NCI-H1694 treated with DMSO at 0.1 percent for 48 hours (cell line): ENCODE measurements around the gene CRHR2.
A peak's percentile ranks its signal among the peaks of the same experiment; 100 is the strongest.
"Not testable (repeated sequence)": the region's sequence is repeated elsewhere in the genome, so short reads cannot be mapped to it uniquely, and the experiment has no call there.

Source experiments
- DNase-seq: peaks from one replicate; lab custom pipeline; 2025; lab: John Stamatoyannopoulos, UW

CRHR2 gene

GRCh38 chr7:30682212-30683083 is at the start of gene CRHR2:
TSS of gene CRHR2 (minus strand) at chr7:30682456. CDS start at chr7:30682280, 176 bp downstream.
- peak; percentile 45 for DNase-seq

- no peak for DNase-seq
These were observed 49.3 kb upstream of the CRHR2 start for GRCh38 chr7:30731581-30731980.

GRCh38 chr7:30730996-30731395 is 48.7 kb upstream of the CRHR2 start:
- DNase-seq, result no peak

GRCh38 chr7:30730097-30730496 is 47.8 kb upstream of the CRHR2 start:
- no peak for DNase-seq

GRCh38 chr7:30729642-30730041 is 47.4 kb upstream of the CRHR2 start:
- DNase-seq, result no peak

- no peak for DNase-seq
These were observed 46.4 kb upstream of the CRHR2 start for GRCh38 chr7:30728591-30729100.

GRCh38 chr7:30727061-30727945 is 45.0 kb upstream of the CRHR2 start:
- no peak for DNase-seq

GRCh38 chr7:30726296-30727006 is 44.2 kb upstream of the CRHR2 start:
- no peak for DNase-seq

GRCh38 chr7:30723776-30724175 is 41.5 kb upstream of the CRHR2 start:
- DNase-seq, result no peak

GRCh38 chr7:30722671-30723070 is 40.4 kb upstream of the CRHR2 start:
- no peak for DNase-seq

GRCh38 chr7:30722187-30722586 is 39.9 kb upstream of the CRHR2 start:
- no peak for DNase-seq

- DNase-seq, result no peak
These were observed 39.0 kb upstream of the CRHR2 start for GRCh38 chr7:30721211-30721610.

- DNase-seq, result not testable (repeated sequence)
These were observed 37.2 kb upstream of the CRHR2 start for GRCh38 chr7:30719434-30719833.

GRCh38 chr7:30717181-30717580 is 34.9 kb upstream of the CRHR2 start:
- DNase-seq, result no peak

- DNase-seq, result no peak
These were observed 31.9 kb upstream of the CRHR2 start for GRCh38 chr7:30714129-30714528.

- DNase-seq, result no peak
These were observed 31.1 kb upstream of the CRHR2 start for GRCh38 chr7:30713392-30713791.

- DNase-seq, result no peak
These were observed 28.4 kb upstream of the CRHR2 start for GRCh38 chr7:30710669-30711068.

GRCh38 chr7:30709549-30709948 is 27.3 kb upstream of the CRHR2 start:
- no peak for DNase-seq

- DNase-seq, result no peak
These were observed 26.7 kb upstream of the CRHR2 start for GRCh38 chr7:30708983-30709382.

- no peak for DNase-seq
These were observed 26.2 kb upstream of the CRHR2 start for GRCh38 chr7:30708412-30708811.

GRCh38 chr7:30707391-30708357 is 25.4 kb upstream of the CRHR2 start:
- no peak for DNase-seq
